GM19239 (cell line): ENCODE measurements around the gene CNNM2.
"Not testable (repeated sequence)": the region's sequence is repeated elsewhere in the genome, so short reads cannot be mapped to it uniquely, and the experiment has no call there.

Source experiments
- DNase-seq: peaks from one replicate; pipeline ENCODE4 v3.0.0; 2011; ENCODE audit warnings: low spot score; ENCODE audit not compliant: insufficient read length
- FAIRE-seq: peaks from 2 replicates; lab custom pipeline; 2011; peaks lifted over from hg19 to GRCh38; lab: Jason Lieb, UNC

CNNM2 gene

GRCh38 chr10:102962951-102963755, 45.1 kb downstream of the CNNM2 start:
- no peak for DNase-seq
- no peak for FAIRE-seq

- no peak for FAIRE-seq
- no peak for DNase-seq
These were observed 45.6 kb downstream of the CNNM2 start for GRCh38 chr10:102963756-102964025.

GRCh38 chr10:102964064-102964463, 46.0 kb downstream of the CNNM2 start:
- not testable (repeated sequence) for DNase-seq, FAIRE-seq

GRCh38 chr10:102964713-102965112, 46.6 kb downstream of the CNNM2 start:
- no peak for DNase-seq
- FAIRE-seq = no peak

- no peak for DNase-seq
- FAIRE-seq = no peak
These were observed 47.3 kb downstream of the CNNM2 start for GRCh38 chr10:102965311-102965851.

- DNase-seq (no peak), FAIRE-seq (no peak)
These were observed 49.0 kb downstream of the CNNM2 start for GRCh38 chr10:102967123-102967522.

- DNase-seq = no peak
- no peak for FAIRE-seq
These were observed 52.7 kb downstream of the CNNM2 start for GRCh38 chr10:102970562-102971340.

- DNase-seq = no peak
- no peak for FAIRE-seq
These were observed 57.6 kb downstream of the CNNM2 start for GRCh38 chr10:102975483-102976379.

- not testable (repeated sequence) for DNase-seq, FAIRE-seq
These were observed 58.3 kb downstream of the CNNM2 start for GRCh38 chr10:102976380-102976726.

GRCh38 chr10:102982296-102982695, 64.2 kb downstream of the CNNM2 start:
- DNase-seq (no peak), FAIRE-seq (no peak)

GRCh38 chr10:102984086-102984485, 66.0 kb downstream of the CNNM2 start:
- no peak for DNase-seq

GRCh38 chr10:102985811-102986210, 67.7 kb downstream of the CNNM2 start:
- FAIRE-seq (no peak), DNase-seq (no peak)

More at GRCh38 chr10:102984086-102984485, 66.0 kb downstream of the CNNM2 start:
- no peak for FAIRE-seq

GRCh38 chr10:102988404-102989314, 70.6 kb downstream of the CNNM2 start:
- DNase-seq (no peak), FAIRE-seq (no peak)

- FAIRE-seq = no peak
- DNase-seq = no peak
These were observed 76.6 kb downstream of the CNNM2 start for GRCh38 chr10:102994531-102995295.

- no peak for FAIRE-seq
- no peak for DNase-seq
These were observed 78.8 kb downstream of the CNNM2 start for GRCh38 chr10:102996876-102997275.

- no peak for DNase-seq
- no peak for FAIRE-seq
These were observed 79.9 kb downstream of the CNNM2 start for GRCh38 chr10:102997998-102998397.

- FAIRE-seq = no peak
- DNase-seq = no peak
These were observed 80.4 kb downstream of the CNNM2 start for GRCh38 chr10:102998399-102998907.

- FAIRE-seq, DNase-seq: not testable (repeated sequence)
These were observed 82.0 kb downstream of the CNNM2 start for GRCh38 chr10:103000050-103000449.
